22Rv1 (cell line): Measurements from ENCODE around the gene UBE2D4.

ENCODE experiments used
- ZFX ChIP-seq: fragments of 450-650 bp; IDR thresholded peaks from 2 replicates; pipeline ENCODE4 v1.6.1; 2017; ENCODE audit warnings: antibody characterized with exemption, borderline replicate concordance
- TF ChIP-seq, protein P1 (sequence below): fragments of 450-650 bp; IDR thresholded peaks from 2 replicates; pipeline ENCODE4 v1.5.1; 2017; ENCODE audit warnings: mild to moderate bottlenecking

DNA sequence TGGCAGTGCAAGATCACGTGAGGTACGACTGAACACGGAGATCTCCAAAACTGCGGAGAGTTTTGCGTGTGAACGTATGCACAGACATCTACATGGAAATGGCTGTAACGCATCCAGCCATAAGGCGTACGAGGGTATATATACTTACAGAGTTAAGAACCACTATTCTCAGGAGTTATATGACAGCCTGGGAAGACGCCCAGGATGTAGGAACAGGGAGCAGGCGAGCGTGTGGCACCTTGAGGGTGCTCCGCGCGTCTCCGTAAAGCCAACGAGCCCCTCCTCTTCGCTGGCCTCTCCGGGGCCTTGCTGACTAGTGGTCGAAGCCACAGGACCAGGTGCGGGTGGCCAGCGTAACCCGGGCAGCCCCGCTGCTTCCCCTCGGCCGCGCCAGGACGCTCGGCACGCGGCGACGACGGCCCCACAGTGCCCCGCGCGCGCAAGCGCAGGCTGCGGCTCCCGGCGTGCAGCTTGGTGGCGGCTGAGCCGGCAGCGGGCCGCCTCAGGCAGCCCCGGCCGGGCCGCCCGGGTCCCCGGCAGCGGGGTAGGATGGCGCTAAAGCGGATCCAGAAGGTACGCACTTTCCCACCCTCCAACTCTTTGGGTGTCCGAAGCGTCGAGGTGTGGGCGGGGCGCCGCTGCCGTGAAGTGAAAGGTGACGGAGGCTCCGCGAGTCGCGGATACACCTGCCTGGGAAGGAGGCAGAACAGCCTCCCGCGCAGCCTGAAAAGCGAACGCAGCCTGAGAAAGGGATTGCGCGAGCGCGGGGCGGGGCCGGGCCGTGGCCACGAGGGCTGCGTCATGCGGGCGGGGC, at the start of gene UBE2D4:
- TF ChIP-seq, protein P1, sequence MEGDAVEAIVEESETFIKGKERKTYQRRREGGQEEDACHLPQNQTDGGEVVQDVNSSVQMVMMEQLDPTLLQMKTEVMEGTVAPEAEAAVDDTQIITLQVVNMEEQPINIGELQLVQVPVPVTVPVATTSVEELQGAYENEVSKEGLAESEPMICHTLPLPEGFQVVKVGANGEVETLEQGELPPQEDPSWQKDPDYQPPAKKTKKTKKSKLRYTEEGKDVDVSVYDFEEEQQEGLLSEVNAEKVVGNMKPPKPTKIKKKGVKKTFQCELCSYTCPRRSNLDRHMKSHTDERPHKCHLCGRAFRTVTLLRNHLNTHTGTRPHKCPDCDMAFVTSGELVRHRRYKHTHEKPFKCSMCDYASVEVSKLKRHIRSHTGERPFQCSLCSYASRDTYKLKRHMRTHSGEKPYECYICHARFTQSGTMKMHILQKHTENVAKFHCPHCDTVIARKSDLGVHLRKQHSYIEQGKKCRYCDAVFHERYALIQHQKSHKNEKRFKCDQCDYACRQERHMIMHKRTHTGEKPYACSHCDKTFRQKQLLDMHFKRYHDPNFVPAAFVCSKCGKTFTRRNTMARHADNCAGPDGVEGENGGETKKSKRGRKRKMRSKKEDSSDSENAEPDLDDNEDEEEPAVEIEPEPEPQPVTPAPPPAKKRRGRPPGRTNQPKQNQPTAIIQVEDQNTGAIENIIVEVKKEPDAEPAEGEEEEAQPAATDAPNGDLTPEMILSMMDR = 0 out of 2 replicates have a peak, but pooled peaks have one; percentile 19
- TF ChIP-seq ZFX = no peak
